Activated CD8-positive, alpha-beta T cell treated with anti-CD3 and anti-CD28 coated beads, Interleukin-2, amount 10 ng/mL, durations not matched to agents 7 days and 5 days (primary cell): Measurements from ENCODE around the gene PCDHGA11. TPM values are rescaled to one million over a fixed set of nuclear protein-coding genes. Genes with fewer than 3 reads are reported as not detected.
A peak's percentile ranks its signal among the peaks of the same experiment; 100 is the strongest.
"Not testable (repeated sequence)": the region's sequence is repeated elsewhere in the genome, so short reads cannot be mapped to it uniquely, and the experiment has no call there.

Experiments used
- ATAC-seq: fragments of 150-1000 bp; cut with Tn5 transposase; one replicate; pipeline ENCODE4 v1.10.0; 2021; ENCODE audit warnings: moderate library complexity
- CTCF ChIA-PET: fragments of 350-600 bp; sonication (Branson Sonifier 250); formaldehyde crosslinking; loops from one replicate; lab custom pipeline; 2021; ENCODE audit warnings: antibody characterized with exemption; lab: Charles Lee
- POLR2A ChIA-PET: fragments of 350-600 bp; sonication (Branson Sonifier 250); formaldehyde crosslinking; loops from one replicate; lab custom pipeline; 2021; ENCODE audit warnings: antibody characterized with exemption; lab: Charles Lee
- DNase-seq: peaks from one replicate; pipeline ENCODE4 v3.0.0-alpha.2; 2020
- H3K27ac Mint-ChIP-seq: one replicate; pipeline ENCODE4 v1.8.0; 2021; ENCODE audit warnings: mild to moderate bottlenecking, mixed read lengths
- H3K27me3 Mint-ChIP-seq: one replicate; pipeline ENCODE4 v1.8.0; 2021; ENCODE audit warnings: low read depth, mixed read lengths
- H3K36me3 Mint-ChIP-seq: one replicate; pipeline ENCODE4 v1.8.0; 2021; ENCODE audit warnings: low read depth, mixed read lengths
- H3K4me1 Mint-ChIP-seq: one replicate; pipeline ENCODE4 v1.8.0; 2021; ENCODE audit warnings: low read depth, mixed read lengths
- H3K4me3 Mint-ChIP-seq: one replicate; pipeline ENCODE4 v1.8.0; 2021; ENCODE audit warnings: mild to moderate bottlenecking, mixed read lengths
- H3K9me3 Mint-ChIP-seq: one replicate; pipeline ENCODE4 v1.8.0; 2022; ENCODE audit warnings: mixed read lengths; ENCODE audit not compliant: insufficient read depth
- total RNA-seq, 2 experiments: library from RNA; stranded (reverse); gene quantifications; one replicate each; pipeline ENCODE4 v1.2.3, GENCODE V29; 2021

Gene PCDHGA11
- total RNA-seq, 2 experiments from 2014 or later: 0.05 TPM; not detected in 1

DNA sequence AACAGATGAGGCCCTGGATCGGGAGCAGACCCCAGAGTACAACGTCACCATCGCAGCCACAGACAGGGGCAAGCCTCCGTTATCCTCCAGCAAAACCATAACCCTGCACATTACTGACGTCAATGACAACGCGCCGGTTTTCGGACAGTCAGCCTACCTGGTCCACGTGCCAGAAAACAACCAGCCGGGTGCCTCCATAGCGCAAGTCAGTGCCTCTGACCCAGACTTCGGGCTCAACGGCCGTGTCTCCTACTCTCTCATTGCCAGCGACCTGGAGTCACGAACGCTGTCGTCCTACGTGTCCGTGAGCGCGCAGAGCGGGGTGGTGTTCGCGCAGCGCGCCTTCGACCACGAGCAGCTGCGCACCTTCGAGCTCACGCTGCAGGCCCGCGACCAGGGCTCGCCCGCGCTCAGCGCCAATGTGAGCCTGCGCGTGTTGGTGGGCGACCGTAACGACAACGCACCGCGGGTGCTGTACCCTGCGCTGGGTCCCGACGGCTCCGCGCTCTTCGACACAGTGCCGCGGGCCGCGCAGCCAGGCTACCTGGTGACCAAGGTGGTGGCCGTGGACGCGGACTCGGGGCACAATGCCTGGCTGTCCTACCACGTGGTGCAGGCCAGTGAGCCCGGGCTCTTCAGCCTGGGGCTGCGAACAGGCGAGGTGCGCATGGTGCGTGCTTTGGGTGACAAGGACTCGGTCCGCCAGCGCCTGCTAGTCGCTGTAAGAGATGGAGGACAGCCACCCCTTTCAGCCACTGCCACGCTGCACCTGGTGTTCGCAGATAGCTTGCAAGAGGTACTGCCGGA lies 1.6 kb upstream of the PCDHGA11 start:
- Mint-ChIP-seq H3K36me3 (peaks cover 33% of the 10 kb centered on the region), H3K9me3 (peaks cover 24% of the 10 kb centered on the region), H3K4me1 (peaks cover 15% of the 10 kb centered on the region), H3K27me3 (peaks cover 68% of the 10 kb centered on the region), H3K4me3 (peak overlapping the region; percentile 13), H3K27ac (peak overlapping the region; percentile 3)
- ATAC-seq (no peak), DNase-seq (no peak)
- POLR2A ChIA-PET: no interaction called here
- CTCF ChIA-PET: interaction anchor here (0.9 to 2.9 kb wide), 9 partner anchors 11 to 138 kb away, joined by 3 to 28 read pairs (median 8); partner anchors contain the start of genes PCDHGA12, PCDHGB3 and PCDHGB6

DNA sequence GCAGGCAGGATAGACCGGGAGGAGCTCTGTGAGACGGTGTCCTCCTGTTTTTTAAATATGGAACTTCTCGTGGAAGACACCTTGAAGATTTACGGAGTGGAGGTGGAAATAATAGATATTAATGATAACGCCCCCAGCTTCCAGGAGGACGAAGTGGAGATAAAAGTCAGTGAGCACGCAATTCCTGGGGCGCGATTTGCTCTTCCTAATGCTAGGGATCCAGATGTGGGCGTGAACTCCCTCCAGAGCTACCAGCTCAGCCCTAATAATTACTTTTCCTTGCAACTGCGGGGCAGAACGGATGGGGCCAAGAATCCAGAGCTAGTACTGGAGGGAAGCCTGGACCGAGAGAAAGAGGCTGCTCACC lies 621 bp downstream of the PCDHGA11 start:
- no peak for ATAC-seq

DNA sequence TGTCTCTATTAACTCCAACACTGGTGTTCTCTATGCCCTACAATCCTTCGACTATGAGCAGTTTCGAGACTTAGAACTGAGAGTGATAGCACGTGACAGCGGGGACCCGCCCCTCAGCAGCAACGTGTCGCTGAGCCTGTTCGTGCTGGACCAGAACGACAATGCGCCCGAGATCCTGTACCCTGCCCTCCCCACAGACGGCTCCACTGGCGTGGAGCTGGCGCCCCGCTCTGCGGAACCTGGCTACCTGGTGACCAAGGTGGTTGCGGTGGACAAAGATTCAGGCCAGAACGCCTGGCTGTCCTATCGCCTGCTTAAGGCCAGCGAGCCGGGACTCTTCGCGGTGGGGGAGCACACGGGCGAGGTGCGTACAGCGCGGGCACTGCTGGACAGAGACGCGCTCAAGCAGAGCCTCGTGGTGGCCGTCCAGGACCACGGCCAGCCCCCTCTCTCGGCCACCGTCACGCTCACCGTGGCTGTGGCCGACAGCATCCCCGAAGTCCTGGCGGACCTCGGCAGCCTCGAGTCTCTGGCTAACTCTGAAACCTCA lies 2.0 kb downstream of the PCDHGA11 start:
- H3K27me3 Mint-ChIP-seq: peaks cover 60% of the 10 kb centered on the region
- peaks cover 28% of the 10 kb centered on the region for H3K36me3 Mint-ChIP-seq
- ChIA-PET POLR2A (no interaction called here), CTCF (interaction anchor here (1.3 to 3.2 kb wide), 4 partner anchors 7 to 141 kb away, joined by 3 to 26 read pairs (median 20); partner anchors contain the start of genes PCDHGA10 and PCDHGA12)
- no peak overlapping the region for H3K4me3 Mint-ChIP-seq
- no peak overlapping the region for H3K27ac Mint-ChIP-seq
- no peak for DNase-seq
- no peak for ATAC-seq
- peaks cover 23% of the 10 kb centered on the region for H3K9me3 Mint-ChIP-seq
- H3K4me1 Mint-ChIP-seq: peaks cover 8% of the 10 kb centered on the region

More for the DNA sequence above, 621 bp downstream of the PCDHGA11 start:
- Mint-ChIP-seq H3K4me3 (peak overlapping the region; percentile 69), H3K9me3 (peaks cover 24% of the 10 kb centered on the region), H3K27me3 (peaks cover 58% of the 10 kb centered on the region), H3K27ac (no peak overlapping the region), H3K36me3 (peaks cover 29% of the 10 kb centered on the region), H3K4me1 (peaks cover 11% of the 10 kb centered on the region)
- DNase-seq: no peak
- ChIA-PET CTCF (interaction anchor here (0.7 to 3.2 kb wide), 25 partner anchors 9 to 1376 kb away, joined by 3 to 28 read pairs (median 5); partner anchors contain the start of genes PCDHB10, PCDHB14, PCDHB15 and PCDHGA10), POLR2A (no interaction called here)

DNA sequence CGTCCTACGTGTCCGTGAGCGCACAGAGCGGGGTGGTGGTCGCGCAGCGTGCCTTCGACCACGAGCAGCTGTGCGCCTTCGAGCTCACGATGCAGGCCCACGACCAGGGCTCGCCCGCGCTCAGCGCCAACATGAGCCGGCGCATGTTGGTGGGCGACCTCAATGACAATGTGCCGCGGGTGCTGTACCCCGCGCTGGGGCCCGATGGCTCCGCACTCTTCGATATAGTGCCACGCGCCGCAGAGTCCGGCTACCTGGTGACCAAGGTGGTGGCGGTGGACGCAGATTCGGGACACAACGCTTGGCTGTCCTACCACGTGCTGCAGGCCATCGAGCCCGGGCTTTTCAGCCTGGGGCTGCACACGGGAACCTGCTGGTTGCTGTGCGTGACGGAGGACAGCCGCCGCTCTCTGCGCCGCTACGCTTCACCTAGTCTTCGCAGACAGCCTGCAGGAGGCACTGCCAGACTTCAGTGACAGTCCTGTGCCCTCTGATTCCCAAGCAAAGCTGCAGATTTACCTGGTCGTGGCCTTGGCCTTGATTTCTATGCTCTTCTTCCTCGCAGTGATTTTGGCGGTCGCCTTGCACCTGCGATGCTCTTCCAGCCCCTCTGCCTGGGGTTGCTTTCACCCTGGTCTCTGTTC lies 7.1 kb downstream of the PCDHGA11 start:
- ATAC-seq (no peak), DNase-seq (no peak)
- no peak overlapping the region for H3K27ac Mint-ChIP-seq
- H3K27me3 Mint-ChIP-seq: peaks cover 51% of the 10 kb centered on the region
- CTCF ChIA-PET: interaction anchor here (0.8 to 1.5 kb wide), 3 partner anchors 85 to 136 kb away, joined by 3 to 4 read pairs (median 3); no protein-coding TSS in a partner anchor
- H3K4me1 Mint-ChIP-seq: peaks cover 18% of the 10 kb centered on the region
- peaks cover 29% of the 10 kb centered on the region for H3K9me3 Mint-ChIP-seq
- H3K36me3 Mint-ChIP-seq: peaks cover 20% of the 10 kb centered on the region
- H3K4me3 Mint-ChIP-seq: no peak overlapping the region
- POLR2A ChIA-PET: no interaction called here

DNA sequence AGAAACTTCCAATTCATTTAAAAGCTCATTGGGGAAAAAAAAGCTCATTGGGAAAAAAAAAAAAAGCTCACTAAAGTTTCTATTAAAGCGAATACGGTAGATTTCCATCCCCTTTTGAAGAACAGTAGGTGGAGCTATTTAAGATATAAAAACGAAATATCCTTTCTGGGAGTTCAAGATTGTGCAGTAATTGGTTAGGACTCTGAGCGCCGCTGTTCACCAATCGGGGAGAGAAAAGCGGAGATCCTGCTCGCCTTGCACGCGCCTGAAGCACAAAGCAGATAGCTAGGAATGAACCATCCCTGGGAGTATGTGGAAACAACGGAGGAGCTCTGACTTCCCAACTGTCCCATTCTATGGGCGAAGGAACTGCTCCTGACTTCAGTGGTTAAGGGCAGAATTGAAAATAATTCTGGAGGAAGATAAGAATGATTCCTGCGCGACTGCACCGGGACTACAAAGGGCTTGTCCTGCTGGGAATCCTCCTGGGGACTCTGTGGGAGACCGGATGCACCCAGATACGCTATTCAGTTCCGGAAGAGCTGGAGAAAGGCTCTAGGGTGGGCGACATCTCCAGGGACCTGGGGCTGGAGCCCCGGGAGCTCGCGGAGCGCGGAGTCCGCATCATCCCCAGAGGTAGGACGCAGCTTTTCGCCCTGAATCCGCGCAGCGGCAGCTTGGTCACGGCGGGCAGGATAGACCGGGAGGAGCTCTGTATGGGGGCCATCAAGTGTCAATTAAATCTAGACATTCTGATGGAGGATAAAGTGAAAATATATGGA lies 9.7 kb downstream of the PCDHGA11 start, which contains the start of gene PCDHGA12:
PCDHGA12 (plus strand) TSS at position 176 of the 782 bp plus-strand sequence; CDS start at position 429, 253 bp downstream.
- peak; percentile 45 for DNase-seq
- peaks cover 21% of the 10 kb centered on the region for H3K36me3 Mint-ChIP-seq
- H3K4me1 Mint-ChIP-seq: peaks cover 18% of the 10 kb centered on the region
- no peak for ATAC-seq
- peak within 1 kb of the TSS; percentile 63 for H3K4me3 Mint-ChIP-seq
- H3K9me3 Mint-ChIP-seq: peaks cover 33% of the 10 kb centered on the region
- CTCF ChIA-PET: interaction anchor here (0.7 to 3.0 kb wide), 33 partner anchors 9 to 137 kb away, joined by 3 to 26 read pairs (median 5); partner anchors contain the start of genes PCDHGA10, PCDHGA11, PCDHGA3 and PCDHGA8
- peaks cover 40% of the 10 kb centered on the region for H3K27me3 Mint-ChIP-seq
- H3K27ac Mint-ChIP-seq: peak within 1 kb of the TSS; percentile 62
- POLR2A ChIA-PET: interaction anchor here (0.7 kb wide), 1 partner anchor 83 kb away, joined by 4 read pairs; no protein-coding TSS in a partner anchor

DNA sequence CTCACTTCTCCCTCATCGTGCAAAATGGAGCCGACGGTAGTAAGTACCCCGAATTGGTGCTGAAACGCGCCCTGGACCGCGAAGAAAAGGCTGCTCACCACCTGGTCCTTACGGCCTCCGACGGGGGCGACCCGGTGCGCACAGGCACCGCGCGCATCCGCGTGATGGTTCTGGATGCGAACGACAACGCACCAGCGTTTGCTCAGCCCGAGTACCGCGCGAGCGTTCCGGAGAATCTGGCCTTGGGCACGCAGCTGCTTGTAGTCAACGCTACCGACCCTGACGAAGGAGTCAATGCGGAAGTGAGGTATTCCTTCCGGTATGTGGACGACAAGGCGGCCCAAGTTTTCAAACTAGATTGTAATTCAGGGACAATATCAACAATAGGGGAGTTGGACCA lies 10.4 kb downstream of the PCDHGA11 start:
- H3K27me3 Mint-ChIP-seq: peaks cover 40% of the 10 kb centered on the region
- peaks cover 18% of the 10 kb centered on the region for H3K4me1 Mint-ChIP-seq
- H3K36me3 Mint-ChIP-seq: peaks cover 21% of the 10 kb centered on the region

DNA sequence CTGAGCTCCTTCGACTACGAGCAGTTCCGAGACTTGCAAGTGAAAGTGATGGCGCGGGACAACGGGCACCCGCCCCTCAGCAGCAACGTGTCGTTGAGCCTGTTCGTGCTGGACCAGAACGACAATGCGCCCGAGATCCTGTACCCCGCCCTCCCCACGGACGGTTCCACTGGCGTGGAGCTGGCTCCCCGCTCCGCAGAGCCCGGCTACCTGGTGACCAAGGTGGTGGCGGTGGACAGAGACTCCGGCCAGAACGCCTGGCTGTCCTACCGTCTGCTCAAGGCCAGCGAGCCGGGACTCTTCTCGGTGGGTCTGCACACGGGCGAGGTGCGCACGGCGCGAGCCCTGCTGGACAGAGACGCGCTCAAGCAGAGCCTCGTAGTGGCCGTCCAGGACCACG lies 11.5 kb downstream of the PCDHGA11 start:
- H3K27ac Mint-ChIP-seq, CTCF ChIA-PET, ATAC-seq, POLR2A ChIA-PET, DNase-seq: not testable (repeated sequence)
- peaks cover 33% of the 10 kb centered on the region for H3K9me3 Mint-ChIP-seq
- peaks cover 33% of the 10 kb centered on the region for H3K27me3 Mint-ChIP-seq
- peaks cover 18% of the 10 kb centered on the region for H3K4me1 Mint-ChIP-seq
- H3K36me3 Mint-ChIP-seq: peaks cover 21% of the 10 kb centered on the region
- peak overlapping the region; percentile 63 for H3K4me3 Mint-ChIP-seq

More for the DNA sequence above, 10.4 kb downstream of the PCDHGA11 start:
- H3K9me3 Mint-ChIP-seq: peaks cover 33% of the 10 kb centered on the region
- POLR2A ChIA-PET: no interaction called here
- CTCF ChIA-PET: interaction anchor here (0.8 to 3.0 kb wide), 20 partner anchors 9 to 133 kb away, joined by 3 to 26 read pairs (median 8); partner anchors contain the start of genes PCDHGA11, PCDHGA8 and PCDHGB5
- ATAC-seq (no peak), DNase-seq (no peak)
- peak overlapping the region; percentile 63 for H3K4me3 Mint-ChIP-seq
- H3K27ac Mint-ChIP-seq: no peak overlapping the region

DNA sequence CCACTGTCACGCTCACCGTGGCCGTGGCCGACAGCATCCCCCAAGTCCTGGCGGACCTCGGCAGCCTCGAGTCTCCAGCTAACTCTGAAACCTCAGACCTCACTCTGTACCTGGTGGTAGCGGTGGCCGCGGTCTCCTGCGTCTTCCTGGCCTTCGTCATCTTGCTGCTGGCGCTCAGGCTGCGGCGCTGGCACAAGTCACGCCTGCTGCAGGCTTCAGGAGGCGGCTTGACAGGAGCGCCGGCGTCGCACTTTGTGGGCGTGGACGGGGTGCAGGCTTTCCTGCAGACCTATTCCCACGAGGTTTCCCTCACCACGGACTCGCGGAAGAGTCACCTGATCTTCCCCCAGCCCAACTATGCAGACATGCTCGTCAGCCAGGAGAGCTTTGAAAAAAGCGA lies 11.9 kb downstream of the PCDHGA11 start:
- POLR2A ChIA-PET, H3K4me3 Mint-ChIP-seq, DNase-seq, H3K27ac Mint-ChIP-seq, CTCF ChIA-PET, ATAC-seq: not testable (repeated sequence)
- peaks cover 33% of the 10 kb centered on the region for H3K9me3 Mint-ChIP-seq
- H3K4me1 Mint-ChIP-seq: peaks cover 18% of the 10 kb centered on the region
- H3K36me3 Mint-ChIP-seq: peaks cover 21% of the 10 kb centered on the region
- H3K27me3 Mint-ChIP-seq: peaks cover 33% of the 10 kb centered on the region

DNA sequence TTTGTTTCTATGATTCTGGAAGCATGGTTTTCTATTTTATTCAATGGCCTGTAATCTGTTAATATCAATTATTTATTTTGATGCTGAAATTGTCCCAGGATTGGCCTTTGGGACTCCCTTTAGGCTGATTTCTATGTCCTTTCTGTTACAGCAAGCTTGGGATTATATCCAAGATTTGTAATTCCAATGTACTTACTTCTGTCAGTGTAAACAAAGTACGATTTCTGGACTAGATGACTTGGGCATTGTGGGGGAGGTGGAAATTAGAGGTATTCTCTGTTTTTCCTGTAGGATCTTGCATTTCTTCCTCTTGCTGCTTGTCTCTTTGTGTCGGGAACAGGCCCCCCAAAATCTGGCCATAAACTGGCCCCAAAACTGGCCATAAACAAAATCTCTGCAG lies 13.2 kb downstream of the PCDHGA11 start:
- Mint-ChIP-seq H3K4me3 (no peak overlapping the region), H3K27me3 (peaks cover 29% of the 10 kb centered on the region), H3K36me3 (peaks cover 18% of the 10 kb centered on the region), H3K4me1 (peaks cover 18% of the 10 kb centered on the region), H3K27ac (no peak overlapping the region), H3K9me3 (peaks cover 28% of the 10 kb centered on the region)
- CTCF ChIA-PET: no interaction called here
- POLR2A ChIA-PET: no interaction called here
- no peak for DNase-seq
- ATAC-seq: no peak

DNA sequence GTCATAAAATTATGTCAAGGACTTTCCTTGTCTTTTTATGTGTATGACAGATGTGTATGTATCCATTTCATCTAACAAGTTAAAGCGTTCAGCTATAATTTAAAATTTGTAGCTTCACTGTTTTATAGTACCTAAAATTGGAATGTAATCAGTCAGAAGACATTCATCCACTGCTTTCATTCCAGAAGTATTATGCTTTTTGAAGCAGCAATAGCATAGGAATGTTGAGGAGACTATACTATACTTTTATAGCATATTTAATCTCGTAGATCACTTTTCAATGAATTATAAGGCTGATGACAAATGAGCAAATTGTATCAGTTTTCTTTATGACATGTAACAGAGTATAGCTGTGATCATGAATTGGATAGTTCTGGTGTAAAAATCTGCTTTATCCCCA lies 16.4 kb downstream of the PCDHGA11 start:
- DNase-seq: no peak
- peaks cover 10% of the 10 kb centered on the region for H3K27me3 Mint-ChIP-seq
- peaks cover 2% of the 10 kb centered on the region for H3K4me1 Mint-ChIP-seq
- H3K9me3 Mint-ChIP-seq: peaks cover 7% of the 10 kb centered on the region
- ChIA-PET CTCF (interaction anchor here (1.7 kb wide), 1 partner anchor 24 kb away, joined by 5 read pairs; the partner anchor contains the start of gene PCDHGA10), POLR2A (no interaction called here)
- peaks cover 2% of the 10 kb centered on the region for H3K36me3 Mint-ChIP-seq
- no peak overlapping the region for H3K4me3 Mint-ChIP-seq
- no peak overlapping the region for H3K27ac Mint-ChIP-seq
- no peak for ATAC-seq
